GM12878 (cell line): ENCODE measurements around the gene PDE6A.

Experiments
- CHD1 ChIP-seq: IDR thresholded peaks from 2 replicates; pipeline ENCODE4 v1.6.1; 2012; ENCODE audit warnings: low read depth, low read length, improper control_type of control experiment
- FOXK2 ChIP-seq: fragments of 450-650 bp; IDR thresholded peaks from 2 replicates; pipeline ENCODE4 v1.6.1; 2017; ENCODE audit warnings: mild to moderate bottlenecking, moderate library complexity
- SIN3A ChIP-seq: IDR thresholded peaks from 2 replicates; pipeline ENCODE4 v1.6.1; 2012; ENCODE audit warnings: low read depth, low read length, improper control_type of control experiment

DNA sequence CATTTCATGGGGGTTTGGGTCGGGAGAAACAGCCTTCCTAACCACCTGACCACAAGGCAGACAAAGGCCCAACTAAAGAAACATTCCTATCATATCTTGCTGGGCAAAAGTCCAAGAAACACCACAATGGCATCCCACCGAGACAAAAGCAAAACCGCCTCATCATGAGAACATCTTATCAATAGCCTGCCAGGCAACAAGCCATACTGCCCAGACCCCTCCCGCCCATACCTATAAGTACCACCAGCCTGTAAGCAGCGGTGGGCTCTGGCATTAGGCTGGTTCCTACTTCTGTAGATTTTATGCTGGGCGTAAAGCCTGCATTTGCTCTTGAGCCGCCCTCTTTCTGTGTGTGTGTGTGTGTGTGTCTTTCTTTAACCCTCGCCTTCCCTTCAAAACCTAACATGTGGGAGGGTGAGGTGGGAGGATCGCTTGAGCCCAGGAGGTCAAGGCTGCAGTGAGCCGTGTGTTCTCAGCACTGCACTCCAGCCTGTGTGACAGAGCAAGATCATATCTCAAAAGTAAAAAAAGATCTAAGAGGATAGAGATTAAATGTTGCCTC, 56.9 kb downstream of the PDE6A start:
- TF ChIP-seq CHD1 (no peak), SIN3A (no peak), FOXK2 (no peak)
